OCI-LY7 (cell line): Measurements from ENCODE around the gene LRIG3.

Source experiments
- CTCF ChIP-seq: fragments of 200-600 bp; sonication (generic); conservative IDR thresholded peaks from 2 replicates; pipeline ENCODE4 v1.5.1; 2014; ENCODE audit warnings: mild to moderate bottlenecking, antibody characterized with exemption, low read length, moderate library complexity, mixed read lengths
- EZH2phosphoT487 ChIP-seq: fragments of 200-600 bp; sonication (generic); IDR thresholded peaks from 2 replicates; pipeline ENCODE4 v1.6.1; 2018; ENCODE audit warnings: low read depth, borderline replicate concordance, mild to moderate bottlenecking, mixed run types, antibody characterized with exemption, low read length, moderate library complexity, mixed read lengths

- TF ChIP-seq CTCF (no peak), EZH2phosphoT487 (no peak)
Observed at GRCh38 chr12:58938440-58938839, 18.1 kb upstream of the LRIG3 start.
